ENCODE measurements around the gene SCFD2.

The SCFD2 gene

DNA sequence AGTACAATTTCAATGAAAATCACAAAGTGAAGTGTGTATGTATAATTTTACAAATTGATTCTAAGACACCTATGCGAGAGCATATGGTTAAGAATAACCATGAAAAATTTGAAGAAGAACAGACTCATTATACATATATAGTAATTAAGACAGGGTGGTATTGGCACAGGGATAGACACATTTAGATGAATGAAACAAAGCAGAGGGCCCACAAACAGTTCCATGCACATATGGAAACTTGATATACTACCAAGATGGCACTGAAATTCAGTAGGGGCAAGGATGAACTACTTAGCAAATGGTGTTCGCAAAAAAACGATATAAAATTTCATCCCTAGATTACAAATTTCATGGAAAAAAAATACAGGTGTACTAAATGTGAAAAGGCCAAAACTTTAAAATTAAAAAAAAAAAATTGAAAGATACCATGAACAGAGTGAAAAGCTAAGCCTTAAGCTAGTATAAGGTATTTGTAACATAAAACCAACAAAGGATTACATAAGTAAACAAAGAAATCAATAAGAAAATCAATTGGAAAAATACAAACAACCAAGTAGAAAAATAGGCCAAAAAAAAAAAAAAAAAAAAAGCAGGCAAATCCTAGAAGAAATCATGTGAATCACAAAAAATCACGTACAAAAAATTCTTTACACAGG is 418.3 kb downstream of the SCFD2 start:
- no peak overlapping the region for H3K27ac ChIP-seq (ENCODE audit: insufficient read depth in 1 of 2, low read depth in 1 of 2, low read length in 2 of 2, poor library complexity in 1 of 2, severe bottlenecking in 2 of 2)
- CTCF ChIA-PET: interaction anchor here (0.6 to 1.2 kb wide), 3 partner anchors 11 to 241 kb away, joined by 3 read pairs; no protein-coding TSS in a partner anchor
- POLR2A ChIA-PET: no interaction called here
- H3K4me3 ChIP-seq (ENCODE audit: control insufficient read depth in 1 of 7, extremely low read depth in 1 of 7, insufficient read depth in 4 of 7, low read depth in 2 of 7, low read length in 6 of 7): no peak overlapping the region
- no CpG with 5 or more reads among the region's 4 CpGs for WGBS (ENCODE audit: insufficient coverage)
- no peaks in the 10 kb centered on the region for H3K4me1 ChIP-seq (ENCODE audit: control extremely low read depth in 1 of 4, control insufficient read depth in 4 of 4, insufficient read depth in 4 of 4, low read length in 3 of 4)
- no peak for DNase-seq
- no peaks in the 10 kb centered on the region for H3K9me3 ChIP-seq (ENCODE audit: control extremely low read depth in 1 of 5, control insufficient read depth in 4 of 5, insufficient read depth in 2 of 5, low read depth in 1 of 5, low read length in 4 of 5)
- H3K36me3 ChIP-seq (ENCODE audit: control insufficient read depth in 4 of 4, insufficient read depth in 4 of 4, low read length in 3 of 4): peaks cover 0 to 4% (median 2%) of the 10 kb centered on the region in 4 experiments
- H3K27me3 ChIP-seq (replicated peaks in 2 of 5; ENCODE audit: control insufficient read depth in 4 of 5, insufficient read depth in 5 of 5, low read length in 4 of 5): no peaks in the 10 kb centered on the region

DNA sequence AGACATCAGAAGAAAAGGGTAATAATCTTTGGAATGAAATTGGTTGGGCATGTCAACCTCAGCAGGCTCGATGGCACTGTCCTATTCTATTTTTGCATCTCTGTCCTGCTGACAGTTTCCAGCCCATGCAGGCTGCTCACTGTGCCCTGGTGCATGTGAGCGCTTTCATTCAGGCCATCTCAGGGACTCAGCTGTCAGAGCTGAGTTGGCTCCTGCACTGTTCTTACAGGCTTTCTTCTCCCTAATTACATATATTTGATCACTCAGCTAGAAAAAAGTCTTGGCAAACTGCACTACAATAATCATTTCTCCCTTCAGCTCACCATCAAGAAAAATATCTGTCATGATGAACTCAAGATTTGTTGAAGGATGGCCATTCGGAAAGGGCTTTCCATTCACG is 419.0 kb downstream of the SCFD2 start:
- Histone ChIP-seq H3K27me3 (replicated peaks in 2 of 5; ENCODE audit: control insufficient read depth in 4 of 5, insufficient read depth in 5 of 5, low read length in 4 of 5) (no peaks in the 10 kb centered on the region), H3K9me3 (ENCODE audit: control extremely low read depth in 1 of 5, control insufficient read depth in 4 of 5, insufficient read depth in 2 of 5, low read depth in 1 of 5, low read length in 4 of 5) (no peaks in the 10 kb centered on the region), H3K4me1 (ENCODE audit: control extremely low read depth in 1 of 4, control insufficient read depth in 4 of 4, insufficient read depth in 4 of 4, low read length in 3 of 4) (no peaks in the 10 kb centered on the region), H3K4me3 (ENCODE audit: control insufficient read depth in 1 of 7, extremely low read depth in 1 of 7, insufficient read depth in 4 of 7, low read depth in 2 of 7, low read length in 6 of 7) (no peak overlapping the region), H3K36me3 (ENCODE audit: control insufficient read depth in 4 of 4, insufficient read depth in 4 of 4, low read length in 3 of 4) (peaks cover 0 to 4% (median 2%) of the 10 kb centered on the region in 4 experiments), H3K27ac (ENCODE audit: insufficient read depth in 1 of 2, low read depth in 1 of 2, low read length in 2 of 2, poor library complexity in 1 of 2, severe bottlenecking in 2 of 2) (no peak overlapping the region)
- ChIA-PET CTCF (interaction anchor here (0.9 kb wide), 1 partner anchor 241 kb away, joined by 3 read pairs; no protein-coding TSS in a partner anchor), POLR2A (no interaction called here)
- no peak for DNase-seq
- WGBS (ENCODE audit: insufficient coverage): 94% methylated on average over 3 of the region's 4 CpGs

DNA sequence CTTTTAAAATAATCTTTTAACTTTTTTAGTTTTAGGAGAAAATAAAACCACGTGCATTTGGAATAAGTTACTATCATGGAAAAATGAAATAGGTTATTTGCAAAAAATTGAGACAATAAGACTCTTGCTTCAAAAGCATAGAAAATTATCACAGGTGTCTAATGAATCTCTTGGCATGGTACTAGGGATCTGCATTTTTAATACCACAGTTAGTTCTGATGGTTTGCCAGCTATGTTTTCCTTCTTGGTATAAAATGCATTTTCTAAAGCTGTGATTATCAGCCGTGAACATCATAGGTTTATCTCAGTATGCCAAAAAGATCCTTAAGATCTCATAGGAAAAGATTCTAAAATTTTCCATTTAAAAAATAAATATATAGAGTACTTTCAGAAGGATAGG is 419.9 kb downstream of the SCFD2 start:
- ChIA-PET POLR2A (no interaction called here), CTCF (no interaction called here)
- Histone ChIP-seq H3K4me1 (ENCODE audit: control extremely low read depth in 1 of 4, control insufficient read depth in 4 of 4, insufficient read depth in 4 of 4, low read length in 3 of 4) (no peaks in the 10 kb centered on the region), H3K36me3 (ENCODE audit: control insufficient read depth in 4 of 4, insufficient read depth in 4 of 4, low read length in 3 of 4) (peaks cover 0 to 4% (median under 1%) of the 10 kb centered on the region in 4 experiments), H3K9me3 (ENCODE audit: control extremely low read depth in 1 of 5, control insufficient read depth in 4 of 5, insufficient read depth in 2 of 5, low read depth in 1 of 5, low read length in 4 of 5) (no peaks in the 10 kb centered on the region), H3K4me3 (ENCODE audit: control insufficient read depth in 1 of 7, extremely low read depth in 1 of 7, insufficient read depth in 4 of 7, low read depth in 2 of 7, low read length in 6 of 7) (no peak overlapping the region), H3K27me3 (replicated peaks in 2 of 5; ENCODE audit: control insufficient read depth in 4 of 5, insufficient read depth in 5 of 5, low read length in 4 of 5) (no peaks in the 10 kb centered on the region), H3K27ac (ENCODE audit: insufficient read depth in 1 of 2, low read depth in 1 of 2, low read length in 2 of 2, poor library complexity in 1 of 2, severe bottlenecking in 2 of 2) (no peak overlapping the region)
- WGBS (ENCODE audit: insufficient coverage): 100% methylated on average over 1 of the region's 2 CpGs
- DNase-seq: no peak

DNA sequence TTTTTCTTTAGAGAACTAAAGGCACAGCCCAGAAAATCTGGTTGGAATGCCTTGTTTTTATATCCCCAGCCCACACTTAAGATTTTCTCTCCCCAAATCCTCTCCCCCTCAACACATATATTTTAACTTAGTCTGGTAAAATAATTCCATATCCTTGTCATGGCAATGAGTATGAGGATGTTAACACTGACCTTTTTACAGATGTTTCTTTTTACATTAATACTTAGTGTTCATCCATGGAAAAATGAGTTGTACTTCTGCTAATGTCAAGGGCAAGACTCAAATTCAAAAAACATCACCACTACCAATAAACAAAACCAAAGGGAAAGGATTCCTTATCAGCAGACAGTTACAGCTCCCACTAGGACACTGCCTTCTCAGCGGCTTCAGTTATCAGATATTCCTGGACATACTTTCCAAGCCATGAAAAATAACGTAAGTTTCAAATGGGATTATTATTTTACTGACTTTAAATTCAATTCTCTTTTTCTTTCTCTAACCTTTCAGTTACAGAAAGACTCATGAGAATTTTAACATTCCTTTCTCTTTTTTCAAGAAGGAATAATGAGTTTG is 420.4 kb downstream of the SCFD2 start:
- ChIA-PET POLR2A (no interaction called here), CTCF (no interaction called here)
- H3K27ac ChIP-seq (ENCODE audit: insufficient read depth in 1 of 2, low read depth in 1 of 2, low read length in 2 of 2, poor library complexity in 1 of 2, severe bottlenecking in 2 of 2): no peak overlapping the region
- no peaks in the 10 kb centered on the region for H3K9me3 ChIP-seq (ENCODE audit: control extremely low read depth in 1 of 5, control insufficient read depth in 4 of 5, insufficient read depth in 2 of 5, low read depth in 1 of 5, low read length in 4 of 5)
- no peaks in the 10 kb centered on the region for H3K27me3 ChIP-seq (replicated peaks in 2 of 5; ENCODE audit: control insufficient read depth in 4 of 5, insufficient read depth in 5 of 5, low read length in 4 of 5)
- H3K36me3 ChIP-seq (ENCODE audit: control insufficient read depth in 4 of 4, insufficient read depth in 4 of 4, low read length in 3 of 4): peaks cover 0 to 4% (median under 1%) of the 10 kb centered on the region in 4 experiments
- no peak overlapping the region for H3K4me3 ChIP-seq (ENCODE audit: control insufficient read depth in 1 of 7, extremely low read depth in 1 of 7, insufficient read depth in 4 of 7, low read depth in 2 of 7, low read length in 6 of 7)
- no CpG with 5 or more reads among the region's 2 CpGs for WGBS (ENCODE audit: insufficient coverage)
- no peak for DNase-seq
- H3K4me1 ChIP-seq (ENCODE audit: control extremely low read depth in 1 of 4, control insufficient read depth in 4 of 4, insufficient read depth in 4 of 4, low read length in 3 of 4): no peaks in the 10 kb centered on the region

DNA sequence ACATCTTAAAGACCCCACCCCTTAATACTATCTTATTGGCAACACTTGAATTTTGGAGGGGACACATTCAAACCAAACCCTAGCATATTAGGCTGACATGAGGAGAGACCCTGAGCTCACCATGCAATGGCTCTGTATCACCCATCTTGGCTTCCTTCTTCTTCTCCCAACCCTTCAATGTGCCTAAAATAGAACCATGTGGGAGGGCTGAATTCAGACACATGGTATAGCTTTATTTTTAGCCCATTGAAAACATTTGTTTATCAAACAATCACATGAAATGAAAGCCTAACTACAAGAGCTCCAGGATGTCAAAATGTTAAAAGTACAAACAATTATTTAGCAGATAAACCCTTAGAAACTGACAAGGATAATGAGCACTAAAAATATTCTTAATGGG is 422.2 kb downstream of the SCFD2 start:
- CTCF ChIA-PET: no interaction called here
- POLR2A ChIA-PET: no interaction called here
- Histone ChIP-seq H3K36me3 (ENCODE audit: control insufficient read depth in 4 of 4, insufficient read depth in 4 of 4, low read length in 3 of 4) (no peaks in the 10 kb centered on the region), H3K4me1 (ENCODE audit: control extremely low read depth in 1 of 4, control insufficient read depth in 4 of 4, insufficient read depth in 4 of 4, low read length in 3 of 4) (no peaks in the 10 kb centered on the region), H3K27ac (ENCODE audit: insufficient read depth in 1 of 2, low read depth in 1 of 2, low read length in 2 of 2, poor library complexity in 1 of 2, severe bottlenecking in 2 of 2) (no peak overlapping the region), H3K27me3 (replicated peaks in 2 of 5; ENCODE audit: control insufficient read depth in 4 of 5, insufficient read depth in 5 of 5, low read length in 4 of 5) (no peaks in the 10 kb centered on the region), H3K9me3 (ENCODE audit: control extremely low read depth in 1 of 5, control insufficient read depth in 4 of 5, insufficient read depth in 2 of 5, low read depth in 1 of 5, low read length in 4 of 5) (no peaks in the 10 kb centered on the region), H3K4me3 (ENCODE audit: control insufficient read depth in 1 of 7, extremely low read depth in 1 of 7, insufficient read depth in 4 of 7, low read depth in 2 of 7, low read length in 6 of 7) (no peak overlapping the region)
- DNase-seq: no peak

DNA sequence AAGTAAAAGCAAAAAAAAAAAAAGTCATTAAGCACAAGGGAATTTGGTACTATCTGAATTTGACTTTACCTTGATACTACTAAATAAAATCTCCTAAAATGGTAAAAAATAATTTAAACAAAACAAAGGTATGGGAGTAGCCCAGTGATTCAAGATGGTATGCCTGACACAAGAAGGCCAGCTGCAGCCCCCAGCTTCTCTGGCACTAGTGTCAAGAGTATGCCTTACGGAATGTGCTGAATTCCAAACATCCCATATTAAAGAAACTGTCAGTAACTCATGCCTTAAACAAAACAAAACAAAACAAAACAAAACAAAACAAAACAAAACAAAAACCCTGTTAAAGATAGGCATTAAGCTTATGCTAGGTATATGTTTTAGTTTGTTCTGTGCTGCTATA is 422.9 kb downstream of the SCFD2 start:
- CTCF ChIA-PET: no interaction called here
- no peak for DNase-seq
- WGBS (ENCODE audit: insufficient coverage): no CpG with 5 or more reads among the region's 1 CpG

DNA sequence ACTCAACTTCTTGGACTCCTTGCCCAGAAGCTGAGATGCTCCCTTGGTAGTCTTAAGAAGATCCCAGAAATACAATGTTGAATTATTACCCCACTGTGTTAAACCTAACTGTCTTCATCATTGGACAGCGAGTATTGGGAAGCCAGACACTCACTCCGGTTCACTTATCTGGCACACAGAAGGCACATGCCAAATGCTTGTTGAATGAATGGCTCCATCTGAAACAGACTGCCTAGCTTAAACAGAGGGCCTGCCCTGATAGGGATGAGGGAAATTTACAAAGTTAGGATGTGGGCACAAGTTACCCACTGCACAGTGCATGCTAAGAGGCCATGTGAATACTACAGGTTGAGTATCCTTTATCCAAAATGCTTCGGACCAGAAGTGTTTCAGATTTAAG is 424.4 kb downstream of the SCFD2 start:
- POLR2A ChIA-PET: no interaction called here

More for the DNA sequence above, 422.9 kb downstream of the SCFD2 start:
- POLR2A ChIA-PET: no interaction called here
- no peaks in the 10 kb centered on the region for H3K27me3 ChIP-seq (replicated peaks in 2 of 5; ENCODE audit: control insufficient read depth in 4 of 5, insufficient read depth in 5 of 5, low read length in 4 of 5)
- H3K4me1 ChIP-seq (ENCODE audit: control extremely low read depth in 1 of 4, control insufficient read depth in 4 of 4, insufficient read depth in 4 of 4, low read length in 3 of 4): no peaks in the 10 kb centered on the region
- no peaks in the 10 kb centered on the region for H3K9me3 ChIP-seq (ENCODE audit: control extremely low read depth in 1 of 5, control insufficient read depth in 4 of 5, insufficient read depth in 2 of 5, low read depth in 1 of 5, low read length in 4 of 5)
- H3K27ac ChIP-seq (ENCODE audit: insufficient read depth in 1 of 2, low read depth in 1 of 2, low read length in 2 of 2, poor library complexity in 1 of 2, severe bottlenecking in 2 of 2): no peak overlapping the region
- H3K36me3 ChIP-seq (ENCODE audit: control insufficient read depth in 4 of 4, insufficient read depth in 4 of 4, low read length in 3 of 4): no peaks in the 10 kb centered on the region
- H3K4me3 ChIP-seq (ENCODE audit: control insufficient read depth in 1 of 7, extremely low read depth in 1 of 7, insufficient read depth in 4 of 7, low read depth in 2 of 7, low read length in 6 of 7): no peak overlapping the region

More for the DNA sequence above, 424.4 kb downstream of the SCFD2 start:
- 94% methylated on average over 2 of the region's 3 CpGs for WGBS (ENCODE audit: insufficient coverage)
- no peak overlapping the region for H3K4me3 ChIP-seq (ENCODE audit: control insufficient read depth in 1 of 7, extremely low read depth in 1 of 7, insufficient read depth in 4 of 7, low read depth in 2 of 7, low read length in 6 of 7)
- H3K36me3 ChIP-seq (ENCODE audit: control insufficient read depth in 4 of 4, insufficient read depth in 4 of 4, low read length in 3 of 4): no peaks in the 10 kb centered on the region
- no peak overlapping the region for H3K27ac ChIP-seq (ENCODE audit: insufficient read depth in 1 of 2, low read depth in 1 of 2, low read length in 2 of 2, poor library complexity in 1 of 2, severe bottlenecking in 2 of 2)
- no peak for DNase-seq
- H3K9me3 ChIP-seq (ENCODE audit: control extremely low read depth in 1 of 5, control insufficient read depth in 4 of 5, insufficient read depth in 2 of 5, low read depth in 1 of 5, low read length in 4 of 5): no peaks in the 10 kb centered on the region
- H3K4me1 ChIP-seq (ENCODE audit: control extremely low read depth in 1 of 4, control insufficient read depth in 4 of 4, insufficient read depth in 4 of 4, low read length in 3 of 4): no peaks in the 10 kb centered on the region
- CTCF ChIA-PET: no interaction called here
- no peaks in the 10 kb centered on the region for H3K27me3 ChIP-seq (replicated peaks in 2 of 5; ENCODE audit: control insufficient read depth in 4 of 5, insufficient read depth in 5 of 5, low read length in 4 of 5)

Data from common myeloid progenitor, CD34-positive (primary cell).